Stimulated activated effector memory CD8-positive, alpha-beta T cell treated with anti-CD3 and anti-CD28 coated beads, Interleukin-12 subunit alpha, Interleukin-12 subunit beta, amount 100 ng/mL, for 72 hours (primary cell): ENCODE results near the gene COL24A1.

Source experiments
- ATAC-seq: fragments of 150-1000 bp; cut with Tn5 transposase; 2 replicates; pipeline ENCODE4 v1.10.0; 2021
- DNase-seq, 2 donors: peaks; one replicate each; pipeline ENCODE4 v3.0.0; 2021 to 2022; ENCODE audit warnings: low spot score in 2 of 2
- H3K27ac Mint-ChIP-seq: one replicate; pipeline ENCODE4 v1.8.0; 2022; ENCODE audit warnings: mild to moderate bottlenecking, mixed read lengths
- H3K36me3 Mint-ChIP-seq: one replicate; pipeline ENCODE4 v1.8.0; 2022; ENCODE audit warnings: mild to moderate bottlenecking, mixed read lengths
- H3K4me1 Mint-ChIP-seq: one replicate; pipeline ENCODE4 v1.8.0; 2022; ENCODE audit warnings: mixed read lengths
- H3K4me3 Mint-ChIP-seq: one replicate; pipeline ENCODE4 v1.8.0; 2022; ENCODE audit warnings: mild to moderate bottlenecking, mixed read lengths
- H3K9me3 Mint-ChIP-seq: one replicate; pipeline ENCODE4 v1.8.0; 2022; ENCODE audit warnings: mixed read lengths

COL24A1 gene

DNA sequence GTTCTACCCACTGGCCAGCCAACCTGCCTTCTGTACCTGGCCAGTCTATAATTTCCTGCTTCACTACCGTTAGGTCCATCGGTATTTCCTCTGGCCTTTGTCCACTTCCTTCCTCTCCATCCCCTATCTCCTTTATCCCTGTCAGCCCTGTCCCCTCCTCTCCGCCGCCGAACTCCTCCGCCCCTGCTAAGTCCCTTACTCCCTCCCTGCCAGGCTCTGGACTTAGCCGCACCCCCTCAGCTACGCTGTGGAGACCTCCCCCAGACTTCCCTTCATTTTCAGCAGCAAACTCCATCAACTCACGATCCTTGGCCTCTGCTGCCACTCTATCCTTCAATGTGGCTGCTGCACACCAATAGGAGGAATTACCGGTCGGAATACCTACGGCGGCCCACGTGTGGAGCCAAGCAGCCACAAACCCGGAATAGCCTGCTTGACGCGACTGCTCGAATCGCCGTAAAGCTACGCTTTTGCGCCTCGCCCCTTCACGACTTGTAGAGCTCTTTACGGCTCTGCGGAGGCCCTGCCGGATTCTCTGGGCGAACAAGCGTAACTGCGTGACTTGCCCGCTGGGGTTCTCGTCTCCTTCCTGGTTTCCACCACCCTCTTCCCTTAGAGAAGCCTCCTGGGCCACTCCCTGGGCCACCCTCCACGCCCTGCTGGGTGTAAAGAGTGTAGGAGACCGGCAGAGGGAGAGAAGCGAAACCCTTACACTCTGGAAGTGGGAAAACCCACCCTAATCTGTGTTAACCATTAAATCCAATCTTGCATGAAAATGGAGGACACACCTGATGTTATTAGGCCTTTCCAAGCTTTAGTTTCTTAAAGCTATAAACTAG, 448.4 kb downstream of the COL24A1 start, which contains the start of gene ZNHIT6:
ZNHIT6 (minus strand) TSS at position 444 of the 839 bp plus-strand sequence; CDS start at position 295, 149 bp downstream.
- ATAC-seq (peak; percentile 96), DNase-seq (peak; percentile 58 to 86)
- Mint-ChIP-seq H3K36me3 (peaks cover 31% of the 10 kb centered on the region), H3K27ac (no peak within 1 kb of the TSS), H3K4me1 (peaks cover 28% of the 10 kb centered on the region), H3K9me3 (no peaks in the 10 kb centered on the region), H3K4me3 (no peak within 1 kb of the TSS)

GRCh38 chr1:85707267-85707989, 449.1 kb downstream of the COL24A1 start:
- Mint-ChIP-seq H3K9me3 (no peaks in the 10 kb centered on the region), H3K4me1 (peaks cover 28% of the 10 kb centered on the region), H3K27ac (no peak overlapping the region), H3K4me3 (no peak overlapping the region), H3K36me3 (peaks cover 38% of the 10 kb centered on the region)
- ATAC-seq, result peak; percentile 42
- DNase-seq, result no peak

GRCh38 chr1:85705940-85706339, 450.6 kb downstream of the COL24A1 start:
- no peak for DNase-seq
- ATAC-seq, result no peak
- Mint-ChIP-seq H3K4me3 (no peak overlapping the region), H3K9me3 (no peaks in the 10 kb centered on the region), H3K27ac (no peak overlapping the region), H3K4me1 (peaks cover 28% of the 10 kb centered on the region), H3K36me3 (peaks cover 53% of the 10 kb centered on the region)

- no peak for ATAC-seq
- H3K27ac Mint-ChIP-seq, result no peak overlapping the region
- H3K36me3 Mint-ChIP-seq, result peaks cover 95% of the 10 kb centered on the region
- H3K9me3 Mint-ChIP-seq, result no peaks in the 10 kb centered on the region
- H3K4me1 Mint-ChIP-seq, result peaks cover 18% of the 10 kb centered on the region
- DNase-seq, result no peak
- no peak overlapping the region for H3K4me3 Mint-ChIP-seq
These were observed 456.1 kb downstream of the COL24A1 start for GRCh38 chr1:85700422-85700821.

GRCh38 chr1:85697895-85698294, 458.7 kb downstream of the COL24A1 start:
- DNase-seq (no peak), ATAC-seq (no peak)
- Mint-ChIP-seq H3K4me1 (peaks cover 10% of the 10 kb centered on the region), H3K4me3 (no peak overlapping the region), H3K36me3 (peaks cover 94% of the 10 kb centered on the region), H3K9me3 (no peaks in the 10 kb centered on the region), H3K27ac (no peak overlapping the region)

GRCh38 chr1:85692730-85693314, 463.8 kb downstream of the COL24A1 start:
- no peak for ATAC-seq
- Mint-ChIP-seq H3K9me3 (no peaks in the 10 kb centered on the region), H3K4me1 (peaks cover 10% of the 10 kb centered on the region), H3K27ac (peak overlapping the region; percentile 51), H3K4me3 (no peak overlapping the region), H3K36me3 (peaks cover 68% of the 10 kb centered on the region)
- no peak for DNase-seq

GRCh38 chr1:85689775-85690404, 466.7 kb downstream of the COL24A1 start:
- Mint-ChIP-seq H3K36me3 (peaks cover 56% of the 10 kb centered on the region), H3K4me1 (peaks cover 10% of the 10 kb centered on the region), H3K9me3 (no peaks in the 10 kb centered on the region), H3K27ac (no peak overlapping the region), H3K4me3 (no peak overlapping the region)
- DNase-seq (no peak), ATAC-seq (no peak)

- H3K4me1 Mint-ChIP-seq, result peaks cover 6% of the 10 kb centered on the region
- no peaks in the 10 kb centered on the region for H3K9me3 Mint-ChIP-seq
- H3K27ac Mint-ChIP-seq, result no peak overlapping the region
- H3K4me3 Mint-ChIP-seq, result no peak overlapping the region
- ATAC-seq, result no peak
- no peak for DNase-seq
- H3K36me3 Mint-ChIP-seq, result peaks cover 45% of the 10 kb centered on the region
These were observed 473.1 kb downstream of the COL24A1 start for GRCh38 chr1:85683292-85684025.

DNA sequence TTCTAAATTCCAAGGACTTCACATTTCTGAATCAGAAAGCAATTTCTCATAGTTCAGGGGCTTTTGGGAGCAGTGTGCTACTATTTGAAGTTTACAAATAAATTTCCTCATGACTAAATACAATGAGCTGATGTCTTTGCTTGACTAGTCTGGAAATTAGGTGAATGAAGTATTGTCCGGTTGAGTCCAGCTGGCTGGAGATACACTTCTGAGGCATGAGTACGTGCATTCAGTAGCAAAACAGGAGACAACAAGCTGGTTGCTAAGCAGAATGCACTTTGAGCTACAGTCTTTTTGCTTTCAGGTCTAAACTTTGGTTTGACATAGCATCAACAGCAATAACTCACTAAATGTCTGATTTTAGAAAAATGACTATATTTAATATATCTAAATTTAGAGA, 475.5 kb downstream of the COL24A1 start:
- H3K27ac Mint-ChIP-seq, result no peak overlapping the region
- H3K4me1 Mint-ChIP-seq, result peaks cover 6% of the 10 kb centered on the region
- no peak for DNase-seq
- ATAC-seq, result no peak
- H3K4me3 Mint-ChIP-seq, result no peak overlapping the region
- no peaks in the 10 kb centered on the region for H3K9me3 Mint-ChIP-seq
- H3K36me3 Mint-ChIP-seq, result peaks cover 52% of the 10 kb centered on the region
